ENCODE measurements around the gene GP2.
"Not testable (repeated sequence)": the region's sequence is repeated elsewhere in the genome, so short reads cannot be mapped to it uniquely, and the experiment has no call there.

Gene GP2

DNA sequence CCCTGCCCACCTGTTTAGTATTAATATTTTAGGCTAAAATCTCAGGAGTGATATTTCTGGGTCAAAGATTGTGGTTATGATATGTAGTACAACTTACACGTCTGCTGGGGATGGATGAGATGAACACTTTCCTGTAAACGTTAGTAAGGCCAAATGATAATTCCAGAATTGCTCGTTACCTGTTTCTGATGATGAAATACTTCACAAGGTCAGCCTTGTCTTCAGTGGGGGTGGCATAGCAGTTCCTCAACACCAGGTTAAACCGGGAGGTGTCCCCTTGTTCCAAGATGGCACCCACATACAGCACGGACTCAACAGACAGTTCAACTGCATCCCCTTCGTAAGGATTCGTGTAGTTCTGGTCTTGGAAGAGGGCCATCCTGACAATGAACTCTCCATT lies 9.3 kb downstream of the GP2 start:
- Mint-ChIP-seq H3K27me3 (no peaks in the 10 kb centered on the region), H3K36me3 (ENCODE audit: low read depth) (no peaks in the 10 kb centered on the region)
- DNase-seq = no peak

DNA sequence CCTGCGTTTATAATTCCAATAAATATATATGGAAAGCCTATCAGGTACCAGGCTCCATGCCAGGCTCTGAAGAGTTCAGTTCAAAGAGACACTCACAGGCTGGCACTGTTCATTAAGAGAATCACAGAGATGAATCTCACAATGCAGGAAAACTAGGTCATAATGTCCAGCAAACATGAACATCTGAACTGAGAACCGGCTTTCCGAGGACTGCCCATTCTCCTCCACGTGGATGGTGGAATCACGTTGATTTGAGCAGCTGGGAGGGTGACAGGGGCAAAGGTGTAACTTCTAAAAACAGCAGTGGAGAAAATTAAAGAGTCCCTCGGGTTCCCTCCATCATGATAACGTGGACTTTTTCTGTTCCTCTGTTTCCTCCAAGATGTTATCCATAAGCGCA lies 10.2 kb downstream of the GP2 start:
- Mint-ChIP-seq H3K4me1 (ENCODE audit: low read depth) (no peaks in the 10 kb centered on the region), H3K9me3 (no peaks in the 10 kb centered on the region), H3K27ac (no peak overlapping the region), H3K27me3 (no peaks in the 10 kb centered on the region), H3K36me3 (ENCODE audit: low read depth) (no peaks in the 10 kb centered on the region), H3K4me3 (no peak overlapping the region)
- no peak for DNase-seq

More for the DNA sequence above, 9.3 kb downstream of the GP2 start:
- H3K27ac Mint-ChIP-seq = no peak overlapping the region
- H3K4me1 Mint-ChIP-seq (ENCODE audit: low read depth) = no peaks in the 10 kb centered on the region
- no peaks in the 10 kb centered on the region for H3K9me3 Mint-ChIP-seq
- no peak overlapping the region for H3K4me3 Mint-ChIP-seq

- DNase-seq = no peak
- no peak overlapping the region for H3K27ac Mint-ChIP-seq
- H3K9me3 Mint-ChIP-seq = no peaks in the 10 kb centered on the region
- H3K36me3 Mint-ChIP-seq (ENCODE audit: low read depth) = no peaks in the 10 kb centered on the region
- H3K27me3 Mint-ChIP-seq = no peaks in the 10 kb centered on the region
- H3K4me3 Mint-ChIP-seq = no peak overlapping the region
- no peaks in the 10 kb centered on the region for H3K4me1 Mint-ChIP-seq (ENCODE audit: low read depth)
Measured at GRCh38 chr16:20316715-20317114, 10.6 kb downstream of the GP2 start.

- no peaks in the 10 kb centered on the region for H3K27me3 Mint-ChIP-seq
- H3K27ac Mint-ChIP-seq = no peak overlapping the region
- H3K9me3 Mint-ChIP-seq = no peaks in the 10 kb centered on the region
- no peak for DNase-seq
- H3K4me3 Mint-ChIP-seq = no peak overlapping the region
- H3K36me3 Mint-ChIP-seq (ENCODE audit: low read depth) = no peaks in the 10 kb centered on the region
- no peaks in the 10 kb centered on the region for H3K4me1 Mint-ChIP-seq (ENCODE audit: low read depth)
Measured at GRCh38 chr16:20315764-20316163, 11.5 kb downstream of the GP2 start.

GRCh38 chr16:20314575-20314974 lies 12.7 kb downstream of the GP2 start:
- Mint-ChIP-seq H3K36me3 (ENCODE audit: low read depth) (no peaks in the 10 kb centered on the region), H3K9me3 (no peaks in the 10 kb centered on the region), H3K27ac (no peak overlapping the region), H3K4me1 (ENCODE audit: low read depth) (no peaks in the 10 kb centered on the region), H3K4me3 (no peak overlapping the region), H3K27me3 (no peaks in the 10 kb centered on the region)
- DNase-seq = no peak

DNA sequence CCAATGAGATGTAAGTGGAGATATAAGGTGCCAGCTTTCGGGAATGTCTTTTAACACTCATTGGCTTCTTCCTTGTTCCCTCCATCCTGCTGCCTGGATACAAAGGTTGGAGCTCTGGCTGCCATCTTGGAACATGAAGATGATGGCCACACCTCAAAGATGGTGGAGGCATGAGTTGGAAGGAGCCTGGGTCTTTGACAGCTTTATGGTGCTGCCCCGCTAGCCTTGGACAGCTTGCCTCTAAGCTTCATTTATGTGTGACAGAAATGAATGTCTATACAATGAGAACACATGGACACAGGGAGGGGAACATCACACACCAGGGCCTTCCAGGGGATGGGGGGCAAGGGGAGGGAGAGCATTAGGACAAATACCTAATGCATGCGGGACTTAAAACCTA lies 13.6 kb downstream of the GP2 start:
- H3K36me3 Mint-ChIP-seq (ENCODE audit: low read depth) = no peaks in the 10 kb centered on the region
- H3K27ac Mint-ChIP-seq = no peak overlapping the region
- no peak for DNase-seq
- H3K27me3 Mint-ChIP-seq = no peaks in the 10 kb centered on the region
- H3K9me3 Mint-ChIP-seq = no peaks in the 10 kb centered on the region
- H3K4me1 Mint-ChIP-seq (ENCODE audit: low read depth) = no peaks in the 10 kb centered on the region
- H3K4me3 Mint-ChIP-seq = no peak overlapping the region

DNA sequence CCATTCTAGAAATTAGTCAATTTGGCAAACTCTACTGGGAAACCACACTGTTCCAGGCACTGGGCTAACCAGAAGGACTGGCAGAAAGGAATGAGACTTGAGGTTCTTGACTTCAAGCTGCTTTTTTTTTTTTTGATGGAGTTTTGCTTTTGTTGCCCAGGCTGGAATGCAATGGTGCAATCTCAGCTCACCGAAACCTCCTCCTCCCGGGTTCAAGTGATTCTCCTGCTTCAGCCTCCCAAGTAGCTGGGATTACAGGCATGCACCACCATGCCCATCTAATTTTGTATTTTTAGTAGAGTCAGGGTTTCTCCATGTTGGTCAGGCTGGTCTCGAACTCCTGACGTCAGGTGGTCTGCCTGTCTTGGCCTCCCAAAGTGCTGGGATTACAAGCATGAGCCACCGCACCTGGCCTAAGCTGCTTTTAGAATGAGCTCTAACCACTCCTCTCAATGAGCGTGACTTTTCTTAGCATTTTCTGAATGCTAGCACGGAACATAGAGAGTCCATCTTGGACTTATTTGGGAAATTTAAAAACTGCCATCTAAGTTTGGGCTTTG lies 14.7 kb downstream of the GP2 start:
- H3K4me3 Mint-ChIP-seq; DNase-seq; H3K4me1 Mint-ChIP-seq (ENCODE audit: low read depth); H3K9me3 Mint-ChIP-seq; H3K27ac Mint-ChIP-seq; H3K27me3 Mint-ChIP-seq; H3K36me3 Mint-ChIP-seq (ENCODE audit: low read depth): not testable (repeated sequence)

DNA sequence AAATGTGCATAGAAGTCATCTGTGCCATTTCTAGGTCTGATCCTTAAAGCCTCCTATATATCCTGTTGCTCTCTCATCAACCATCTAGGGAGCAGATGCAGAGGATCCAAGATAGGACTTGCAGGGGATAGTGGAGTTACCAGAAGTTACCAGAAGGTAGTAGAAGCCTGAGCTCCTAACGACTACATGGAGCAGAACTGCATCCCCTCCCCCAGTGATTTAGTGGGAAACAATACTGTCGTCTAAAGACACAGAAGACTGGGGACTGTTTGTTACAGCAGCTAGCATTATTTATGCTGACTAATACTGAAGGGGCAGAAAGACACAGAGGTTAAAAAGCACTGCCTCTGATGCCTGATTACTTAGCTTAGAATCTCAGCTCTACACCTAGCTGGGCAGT lies 15.8 kb downstream of the GP2 start:
- no peaks in the 10 kb centered on the region for H3K36me3 Mint-ChIP-seq (ENCODE audit: low read depth)
- peaks cover 2% of the 10 kb centered on the region for H3K27me3 Mint-ChIP-seq
- DNase-seq = no peak
- no peaks in the 10 kb centered on the region for H3K4me1 Mint-ChIP-seq (ENCODE audit: low read depth)
- H3K27ac Mint-ChIP-seq = no peak overlapping the region
- no peaks in the 10 kb centered on the region for H3K9me3 Mint-ChIP-seq
- H3K4me3 Mint-ChIP-seq = no peak overlapping the region

- Mint-ChIP-seq H3K9me3 (no peaks in the 10 kb centered on the region), H3K4me1 (ENCODE audit: low read depth) (no peaks in the 10 kb centered on the region)
Measured at GRCh38 chr16:20310421-20311395, 16.6 kb downstream of the GP2 start.

GRCh38 chr16:20309786-20310185 lies 17.5 kb downstream of the GP2 start:
- no peaks in the 10 kb centered on the region for H3K4me1 Mint-ChIP-seq (ENCODE audit: low read depth)
- H3K4me3 Mint-ChIP-seq = no peak overlapping the region
- H3K36me3 Mint-ChIP-seq (ENCODE audit: low read depth) = no peaks in the 10 kb centered on the region
- no peak for DNase-seq
- peaks cover 2% of the 10 kb centered on the region for H3K27me3 Mint-ChIP-seq
- H3K27ac Mint-ChIP-seq = no peak overlapping the region
- H3K9me3 Mint-ChIP-seq = no peaks in the 10 kb centered on the region

More at GRCh38 chr16:20310421-20311395, 16.6 kb downstream of the GP2 start:
- H3K27ac Mint-ChIP-seq = no peak overlapping the region
- H3K36me3 Mint-ChIP-seq (ENCODE audit: low read depth) = no peaks in the 10 kb centered on the region
- DNase-seq = no peak
- no peak overlapping the region for H3K4me3 Mint-ChIP-seq
- peaks cover 2% of the 10 kb centered on the region for H3K27me3 Mint-ChIP-seq

DNA sequence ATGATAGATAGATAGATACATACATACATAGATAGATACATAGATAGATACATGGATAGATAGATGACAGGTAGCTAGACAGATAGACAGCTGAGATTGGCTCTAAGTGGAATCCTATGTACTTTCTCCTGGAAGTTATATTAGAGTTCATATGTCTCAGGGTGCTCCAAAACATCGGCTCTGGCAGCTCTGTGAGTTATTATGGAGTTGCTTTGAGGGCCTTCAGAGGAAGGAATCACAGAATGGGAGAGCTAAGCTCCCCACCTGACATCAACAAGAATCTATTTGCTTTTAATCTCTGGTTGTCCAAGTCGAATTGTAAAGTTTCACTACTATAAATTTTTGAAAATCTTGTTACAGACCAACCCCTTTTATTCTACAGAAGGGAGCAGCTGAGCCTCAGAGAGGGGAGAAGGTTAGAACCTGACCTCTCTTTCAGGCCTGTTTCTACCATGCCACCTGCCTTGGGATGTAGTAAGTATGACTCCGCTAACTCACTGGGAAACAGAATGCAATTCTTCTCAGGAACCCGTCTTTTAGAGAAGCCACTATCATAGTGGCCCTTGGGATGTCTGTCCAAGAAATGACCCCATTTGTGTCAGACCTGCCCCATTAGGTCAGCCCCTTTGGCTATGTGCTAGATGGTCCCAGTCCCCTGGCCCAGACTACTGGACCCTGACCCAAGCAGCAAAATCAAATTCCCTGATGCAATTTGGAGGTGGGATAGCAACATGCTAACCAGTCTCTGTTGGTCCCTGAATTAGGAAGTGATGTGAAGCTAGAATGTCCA lies 18.3 kb downstream of the GP2 start:
- no peaks in the 10 kb centered on the region for H3K4me1 Mint-ChIP-seq (ENCODE audit: low read depth)
- H3K27me3 Mint-ChIP-seq = peaks cover 2% of the 10 kb centered on the region
- no peak for DNase-seq
- H3K4me3 Mint-ChIP-seq = no peak overlapping the region
- no peaks in the 10 kb centered on the region for H3K9me3 Mint-ChIP-seq
- H3K36me3 Mint-ChIP-seq (ENCODE audit: low read depth) = no peaks in the 10 kb centered on the region
- H3K27ac Mint-ChIP-seq = no peak overlapping the region

GRCh38 chr16:20308266-20308665 lies 19.0 kb downstream of the GP2 start:
- no peaks in the 10 kb centered on the region for H3K4me1 Mint-ChIP-seq (ENCODE audit: low read depth)
- H3K36me3 Mint-ChIP-seq (ENCODE audit: low read depth) = no peaks in the 10 kb centered on the region
- H3K27me3 Mint-ChIP-seq = peaks cover 2% of the 10 kb centered on the region
- no peak for DNase-seq
- H3K9me3 Mint-ChIP-seq = no peaks in the 10 kb centered on the region
- H3K27ac Mint-ChIP-seq = no peak overlapping the region
- no peak overlapping the region for H3K4me3 Mint-ChIP-seq

DNA sequence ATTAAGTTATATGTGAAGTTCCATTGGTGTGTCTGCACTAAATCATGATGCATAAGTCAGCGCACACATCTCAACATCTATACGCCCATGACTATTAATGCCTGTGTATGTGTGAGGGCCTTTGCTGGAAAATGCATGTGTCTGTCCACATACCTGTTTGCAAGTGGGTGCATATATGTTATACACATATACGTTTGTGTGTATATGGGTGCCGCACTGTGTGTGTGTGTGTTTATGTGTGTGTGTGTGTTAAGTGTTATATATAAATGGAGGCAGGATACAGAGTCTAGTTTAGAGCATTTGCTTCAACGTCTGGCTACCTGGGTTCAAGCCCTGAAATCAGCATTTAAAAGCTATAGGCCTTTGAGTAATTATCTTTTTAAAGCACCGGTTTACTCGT lies 19.5 kb downstream of the GP2 start:
- Mint-ChIP-seq H3K9me3 (no peaks in the 10 kb centered on the region), H3K27ac (no peak overlapping the region), H3K4me3 (no peak overlapping the region)

GRCh38 chr16:20307240-20307671 lies 20.1 kb downstream of the GP2 start:
- Mint-ChIP-seq H3K9me3 (no peaks in the 10 kb centered on the region), H3K27ac (no peak overlapping the region), H3K27me3 (peaks cover 2% of the 10 kb centered on the region), H3K4me1 (ENCODE audit: low read depth) (no peaks in the 10 kb centered on the region), H3K36me3 (ENCODE audit: low read depth) (no peaks in the 10 kb centered on the region), H3K4me3 (no peak overlapping the region)
- DNase-seq = no peak

More for the DNA sequence above, 19.5 kb downstream of the GP2 start:
- Mint-ChIP-seq H3K27me3 (peaks cover 2% of the 10 kb centered on the region), H3K36me3 (ENCODE audit: low read depth) (no peaks in the 10 kb centered on the region), H3K4me1 (ENCODE audit: low read depth) (no peaks in the 10 kb centered on the region)
- no peak for DNase-seq

DNA sequence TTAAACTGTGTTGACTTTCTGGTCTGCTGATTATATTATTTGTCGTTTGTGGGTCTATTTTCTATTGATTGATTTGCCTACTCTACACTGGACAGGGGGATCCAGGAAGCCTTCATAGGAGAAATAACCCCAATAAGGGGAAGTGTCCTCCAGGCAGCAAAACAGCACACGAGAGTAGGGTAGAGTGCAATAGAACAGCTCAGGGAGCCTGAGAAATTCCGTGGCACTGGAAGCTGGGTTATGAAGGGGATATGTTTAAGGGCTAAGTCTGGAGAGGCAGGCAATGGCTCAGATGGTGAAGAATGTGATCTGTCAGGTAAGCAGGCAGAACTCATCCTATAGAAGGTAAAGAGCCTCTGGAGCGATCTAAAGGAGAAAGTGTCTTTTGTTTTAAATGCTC lies 20.9 kb downstream of the GP2 start:
- DNase-seq = no peak
- Mint-ChIP-seq H3K9me3 (no peaks in the 10 kb centered on the region), H3K4me1 (ENCODE audit: low read depth) (no peaks in the 10 kb centered on the region), H3K36me3 (ENCODE audit: low read depth) (no peaks in the 10 kb centered on the region), H3K27ac (no peak overlapping the region), H3K4me3 (no peak overlapping the region), H3K27me3 (peaks cover 2% of the 10 kb centered on the region)
